DND-41 (cell line): ENCODE measurements around the gene POLE3.
A peak's percentile ranks its signal among the peaks of the same experiment; 100 is the strongest.
"Not testable (repeated sequence)": the region's sequence is repeated elsewhere in the genome, so short reads cannot be mapped to it uniquely, and the experiment has no call there.

Source experiments
- EZH2 ChIP-seq: IDR thresholded peaks from 3 replicates; pipeline ENCODE4 v1.6.1; 2012; ENCODE audit warnings: borderline replicate concordance, low read depth, mild to moderate bottlenecking, moderate library complexity, low read length, inconsistent platforms; ENCODE audit not compliant: severe bottlenecking
- TF ChIP-seq, protein P1 (sequence below): IDR thresholded peaks from 2 replicates; pipeline ENCODE4 v1.5.1; 2012; ENCODE audit warnings: borderline replicate concordance, low read length, moderate library complexity, mild to moderate bottlenecking; ENCODE audit not compliant: poor library complexity, severe bottlenecking; ENCODE audit errors: extremely low read depth

DNA sequence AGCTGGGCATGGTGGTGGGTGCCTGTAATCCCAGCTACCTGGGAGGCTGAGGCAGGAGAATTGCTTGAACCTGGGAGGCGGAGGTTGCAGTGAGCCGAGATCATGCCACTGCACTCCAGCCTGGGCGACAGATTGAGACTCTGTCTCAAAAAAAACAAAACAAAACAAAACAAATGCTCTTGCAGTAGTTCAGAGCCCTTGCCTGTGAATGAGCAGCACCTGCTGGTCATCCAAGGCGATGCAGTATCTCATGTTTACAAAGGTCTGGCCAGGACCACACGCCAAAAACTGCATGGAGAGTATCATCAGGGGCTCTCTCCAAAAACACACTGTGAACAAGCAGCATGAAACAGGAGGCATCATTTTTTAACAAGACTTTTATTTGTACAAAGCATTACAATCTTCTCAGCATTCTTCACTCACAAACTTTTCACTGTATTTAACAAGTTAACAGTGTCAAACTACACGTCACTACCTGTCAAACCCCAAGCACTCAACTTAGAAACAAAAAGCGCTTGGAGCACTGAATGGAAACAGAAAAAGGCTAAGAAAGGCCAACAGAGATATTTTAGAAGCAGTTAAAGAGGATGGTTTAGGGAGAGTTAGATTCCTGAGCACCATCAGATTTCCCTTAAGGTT, 3.5 kb downstream of the POLE3 start:
- TF ChIP-seq, protein P1, sequence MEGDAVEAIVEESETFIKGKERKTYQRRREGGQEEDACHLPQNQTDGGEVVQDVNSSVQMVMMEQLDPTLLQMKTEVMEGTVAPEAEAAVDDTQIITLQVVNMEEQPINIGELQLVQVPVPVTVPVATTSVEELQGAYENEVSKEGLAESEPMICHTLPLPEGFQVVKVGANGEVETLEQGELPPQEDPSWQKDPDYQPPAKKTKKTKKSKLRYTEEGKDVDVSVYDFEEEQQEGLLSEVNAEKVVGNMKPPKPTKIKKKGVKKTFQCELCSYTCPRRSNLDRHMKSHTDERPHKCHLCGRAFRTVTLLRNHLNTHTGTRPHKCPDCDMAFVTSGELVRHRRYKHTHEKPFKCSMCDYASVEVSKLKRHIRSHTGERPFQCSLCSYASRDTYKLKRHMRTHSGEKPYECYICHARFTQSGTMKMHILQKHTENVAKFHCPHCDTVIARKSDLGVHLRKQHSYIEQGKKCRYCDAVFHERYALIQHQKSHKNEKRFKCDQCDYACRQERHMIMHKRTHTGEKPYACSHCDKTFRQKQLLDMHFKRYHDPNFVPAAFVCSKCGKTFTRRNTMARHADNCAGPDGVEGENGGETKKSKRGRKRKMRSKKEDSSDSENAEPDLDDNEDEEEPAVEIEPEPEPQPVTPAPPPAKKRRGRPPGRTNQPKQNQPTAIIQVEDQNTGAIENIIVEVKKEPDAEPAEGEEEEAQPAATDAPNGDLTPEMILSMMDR = peak; percentile 74
- TF ChIP-seq EZH2 = not testable (repeated sequence)
